Vagina (tissue), 2 donors: ENCODE results near the gene HERC2. TPM values are rescaled to one million over a fixed set of nuclear protein-coding genes. Genes with fewer than 3 reads are reported as not detected.

Experiments used
- DNase-seq, 2 donors: peaks; one replicate each; pipeline ENCODE4 v3.0.0-alpha.2; 2017; ENCODE audit errors: extremely low spot score in 2 of 2
- H3K27ac ChIP-seq: fragments of 200-600 bp; sonication (generic); one replicate; pipeline ENCODE4 v1.5.1; 2019
- H3K27me3 ChIP-seq: fragments of 200-600 bp; sonication (generic); one replicate; pipeline ENCODE4 v1.5.1; 2019
- H3K36me3 ChIP-seq, 2 donors: fragments of 200-600 bp; sonication (generic); one replicate each; pipeline ENCODE4 v1.5.1; 2017 to 2019
- H3K4me1 ChIP-seq: fragments of 200-600 bp; sonication (generic); one replicate; pipeline ENCODE4 v1.5.1; 2019
- H3K4me3 ChIP-seq, 2 donors: fragments of 200-600 bp; sonication (generic); 1 replicate in 1 of 2; 2 replicates in 1 of 2; pipeline ENCODE4 v1.5.1; 2016 to 2019
- H3K9me3 ChIP-seq: fragments of 200-600 bp; sonication (generic); one replicate; pipeline ENCODE4 v1.5.1; 2019
- POLR2A ChIP-seq, 2 donors: fragments of 450-650 bp; IDR thresholded peaks; one replicate each; pipeline ENCODE4 v1.6.1; 2017; ENCODE audit warnings: antibody characterized with exemption in 2 of 2, mild to moderate bottlenecking in 2 of 2, moderate library complexity in 2 of 2
- POLR2AphosphoS5 ChIP-seq, 2 donors: sonication (generic); formaldehyde crosslinking; IDR thresholded peaks; one replicate each; pipeline ENCODE4 v1.9.0; 2017; ENCODE audit warnings: antibody characterized with exemption in 2 of 2, mild to moderate bottlenecking in 2 of 2, low read depth in 1 of 2; ENCODE audit not compliant: insufficient read depth in 1 of 2
- intact Hi-C: fragments of 100-400 bp; cut with DNase I; formaldehyde crosslinking; loops from one replicate; pipeline ENCODE4 v1.15.1; 2023
- total RNA-seq: library from RNA; depleted of rRNA; stranded (reverse); fragments of >200 nt; gene quantifications from one replicate; pipeline ENCODE4 v1.2.3, GENCODE V29; 2016
- TF ChIP-seq, protein P1 (sequence below), 3 experiments: fragments of 450-650 bp in 2 of 3; fragments of 200-600 bp in 1 of 3; sonication (generic) in 1 of 3; IDR thresholded peaks; one replicate each; pipeline ENCODE4 v1.5.1; 2017 to 2019; ENCODE audit warnings: antibody characterized with exemption in 3 of 3, mild to moderate bottlenecking in 2 of 3, moderate library complexity in 2 of 3

The HERC2 gene
- total RNA-seq, 1 donor from 2014 or later: 45.2 TPM

DNA sequence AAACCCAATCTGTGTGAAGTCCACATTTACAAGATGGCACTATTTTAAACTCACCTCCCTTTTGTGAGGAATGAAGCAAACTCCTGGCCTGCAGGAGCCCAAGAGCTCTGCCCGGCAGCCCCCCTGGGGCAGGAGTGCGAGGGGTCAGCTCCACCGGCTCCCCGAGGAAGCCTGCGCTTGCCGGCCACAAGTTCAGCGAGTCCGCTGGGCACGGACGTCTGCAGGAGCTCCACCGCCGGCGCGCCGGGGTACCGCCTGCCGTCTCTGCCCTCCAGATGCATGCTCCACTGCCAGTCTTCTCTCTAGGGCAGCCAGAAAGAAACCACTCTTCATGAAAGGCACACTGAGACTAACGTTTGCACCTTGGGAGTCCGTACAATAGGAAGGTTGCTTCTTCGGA is 240.4 kb downstream of the HERC2 start:
- H3K9me3 ChIP-seq: no peaks in the 10 kb centered on the region
- no peak for DNase-seq
- intact Hi-C loops: no loop called here

DNA sequence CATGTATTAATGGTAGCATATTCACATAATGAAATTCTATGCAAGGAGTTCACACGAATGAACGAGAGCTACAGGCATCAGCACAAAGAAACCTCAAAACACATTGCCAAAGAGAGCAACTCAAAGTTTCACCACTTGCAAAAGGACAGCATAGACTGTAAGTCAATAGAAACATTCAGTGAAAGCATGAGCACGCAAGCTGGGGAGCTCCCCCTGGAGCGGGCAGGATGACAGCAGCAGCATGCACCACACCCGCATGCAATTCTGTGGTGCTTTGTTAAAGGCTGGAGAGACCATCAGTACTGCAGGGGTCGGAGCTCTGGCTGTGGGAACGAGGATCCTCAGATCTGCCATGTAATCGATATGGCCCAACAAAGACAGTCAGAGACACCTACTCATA is 241.6 kb downstream of the HERC2 start:
- DNase-seq: no peak
- Histone ChIP-seq H3K27me3 (no peaks in the 10 kb centered on the region), H3K9me3 (no peaks in the 10 kb centered on the region), H3K36me3 (no peaks in the 10 kb centered on the region), H3K4me1 (no peaks in the 10 kb centered on the region), H3K4me3 (no peak overlapping the region), H3K27ac (no peak overlapping the region)
- intact Hi-C loops: no loop called here
- no peak for TF ChIP-seq POLR2A (IDR thresholded peaks at IDR 0.05)
- no peak for TF ChIP-seq POLR2AphosphoS5 (IDR thresholded peaks at IDR 0.05; ENCODE audit: insufficient read depth in 1 of 2, low read depth in 1 of 2)
- TF ChIP-seq, protein P1, sequence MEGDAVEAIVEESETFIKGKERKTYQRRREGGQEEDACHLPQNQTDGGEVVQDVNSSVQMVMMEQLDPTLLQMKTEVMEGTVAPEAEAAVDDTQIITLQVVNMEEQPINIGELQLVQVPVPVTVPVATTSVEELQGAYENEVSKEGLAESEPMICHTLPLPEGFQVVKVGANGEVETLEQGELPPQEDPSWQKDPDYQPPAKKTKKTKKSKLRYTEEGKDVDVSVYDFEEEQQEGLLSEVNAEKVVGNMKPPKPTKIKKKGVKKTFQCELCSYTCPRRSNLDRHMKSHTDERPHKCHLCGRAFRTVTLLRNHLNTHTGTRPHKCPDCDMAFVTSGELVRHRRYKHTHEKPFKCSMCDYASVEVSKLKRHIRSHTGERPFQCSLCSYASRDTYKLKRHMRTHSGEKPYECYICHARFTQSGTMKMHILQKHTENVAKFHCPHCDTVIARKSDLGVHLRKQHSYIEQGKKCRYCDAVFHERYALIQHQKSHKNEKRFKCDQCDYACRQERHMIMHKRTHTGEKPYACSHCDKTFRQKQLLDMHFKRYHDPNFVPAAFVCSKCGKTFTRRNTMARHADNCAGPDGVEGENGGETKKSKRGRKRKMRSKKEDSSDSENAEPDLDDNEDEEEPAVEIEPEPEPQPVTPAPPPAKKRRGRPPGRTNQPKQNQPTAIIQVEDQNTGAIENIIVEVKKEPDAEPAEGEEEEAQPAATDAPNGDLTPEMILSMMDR (IDR thresholded peaks at IDR 0.05): no peak

More for the DNA sequence above, 240.4 kb downstream of the HERC2 start:
- Histone ChIP-seq H3K27ac (no peak overlapping the region), H3K27me3 (no peaks in the 10 kb centered on the region), H3K4me3 (no peak overlapping the region), H3K4me1 (no peaks in the 10 kb centered on the region), H3K36me3 (no peaks in the 10 kb centered on the region)
- TF ChIP-seq POLR2A (IDR thresholded peaks at IDR 0.05) (no peak), POLR2AphosphoS5 (IDR thresholded peaks at IDR 0.05; ENCODE audit: insufficient read depth in 1 of 2, low read depth in 1 of 2) (no peak)
- TF ChIP-seq, protein P1 (IDR thresholded peaks at IDR 0.05): no peak

DNA sequence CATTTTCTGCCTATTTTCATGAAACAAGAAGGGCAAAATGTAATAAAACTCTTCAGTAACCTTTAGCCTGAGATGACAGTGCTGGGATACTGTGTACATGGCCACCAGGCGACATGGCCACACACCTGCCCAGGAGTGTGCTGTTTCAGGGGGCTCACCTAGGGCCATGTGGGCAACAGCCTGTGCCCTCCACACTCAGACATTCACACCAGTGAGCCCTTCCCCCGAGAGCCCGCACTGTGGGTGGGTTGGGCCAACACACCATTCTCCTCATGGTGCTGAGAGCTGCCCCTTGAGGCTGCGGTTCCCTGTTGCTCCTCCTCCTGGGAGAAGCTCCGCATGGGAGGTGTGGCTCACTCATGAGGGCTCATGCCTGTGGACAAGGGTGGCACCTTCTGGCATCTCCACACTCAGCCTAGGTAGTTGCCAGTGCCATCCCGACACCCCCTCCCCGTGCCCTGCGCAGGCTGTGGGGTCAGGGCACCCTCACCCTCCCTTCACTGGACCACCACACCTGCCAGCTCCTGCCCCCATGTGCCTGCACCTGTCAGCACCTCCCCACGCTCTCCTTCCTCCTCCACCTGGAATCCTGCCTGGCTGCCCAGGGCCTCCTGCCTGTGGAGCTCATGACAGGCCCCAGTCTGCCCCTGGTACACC is 242.5 kb downstream of the HERC2 start:
- DNase-seq: no peak

DNA sequence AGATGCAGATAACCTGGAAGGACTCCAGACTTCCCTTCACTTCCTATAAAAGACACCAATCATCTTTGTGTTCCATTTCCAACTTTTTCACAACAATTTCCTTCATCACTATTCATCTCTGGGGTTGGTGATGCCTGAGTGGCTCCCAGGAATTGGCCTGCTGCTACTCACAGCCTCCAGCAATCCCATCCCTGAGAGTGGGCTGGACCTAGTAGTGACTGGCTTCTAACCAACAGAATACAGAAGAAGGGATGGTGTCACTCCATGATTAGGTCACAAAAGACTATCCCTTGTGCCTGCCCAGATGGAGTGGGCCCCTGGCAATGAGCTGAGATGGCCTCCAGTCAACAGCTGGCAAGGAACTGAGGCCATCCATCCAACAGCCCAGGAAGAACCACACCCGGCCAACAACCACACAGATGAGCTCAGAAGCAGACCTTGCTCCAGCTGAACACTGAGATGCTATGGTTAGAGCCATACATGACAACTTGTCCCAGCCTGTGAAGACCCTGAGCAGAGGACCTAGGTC is 243.7 kb downstream of the HERC2 start:
- Histone ChIP-seq H3K4me1 (no peaks in the 10 kb centered on the region), H3K4me3 (no peak overlapping the region), H3K27ac (no peak overlapping the region), H3K27me3 (no peaks in the 10 kb centered on the region), H3K36me3 (no peaks in the 10 kb centered on the region), H3K9me3 (no peaks in the 10 kb centered on the region)
- intact Hi-C loops: no loop called here
- no peak for TF ChIP-seq POLR2A (IDR thresholded peaks at IDR 0.05)
- no peak for TF ChIP-seq POLR2AphosphoS5 (IDR thresholded peaks at IDR 0.05; ENCODE audit: insufficient read depth in 1 of 2, low read depth in 1 of 2)
- TF ChIP-seq, protein P1 (IDR thresholded peaks at IDR 0.05): no peak
- DNase-seq: no peak

More for the DNA sequence above, 242.5 kb downstream of the HERC2 start:
- no peak overlapping the region for H3K27ac ChIP-seq
- intact Hi-C loops: no loop called here
- no peaks in the 10 kb centered on the region for H3K9me3 ChIP-seq
- no peak for TF ChIP-seq POLR2A (IDR thresholded peaks at IDR 0.05)
- TF ChIP-seq POLR2AphosphoS5 (IDR thresholded peaks at IDR 0.05; ENCODE audit: insufficient read depth in 1 of 2, low read depth in 1 of 2): no peak
- TF ChIP-seq, protein P1 (IDR thresholded peaks at IDR 0.05): no peak
- no peaks in the 10 kb centered on the region for H3K36me3 ChIP-seq
- H3K4me3 ChIP-seq: no peak overlapping the region
- H3K27me3 ChIP-seq: no peaks in the 10 kb centered on the region
- H3K4me1 ChIP-seq: no peaks in the 10 kb centered on the region

DNA sequence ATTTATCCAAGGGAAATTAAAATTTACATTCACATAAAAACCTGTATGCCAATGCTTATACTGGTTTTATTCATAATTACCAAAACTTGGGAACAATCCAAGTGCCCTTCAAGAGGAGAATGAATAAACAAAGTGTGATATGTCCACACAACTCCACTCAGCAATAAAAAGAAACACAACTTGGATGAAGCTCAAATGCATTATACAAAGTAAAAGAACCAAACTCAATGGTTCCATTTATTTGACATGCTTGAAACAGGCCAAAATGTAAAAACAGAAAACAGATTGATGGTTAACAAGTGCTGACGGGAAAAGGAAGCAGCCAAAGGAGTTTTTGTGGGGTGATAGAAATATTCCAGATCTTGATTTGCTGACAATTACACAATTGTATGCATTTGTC is 246.4 kb downstream of the HERC2 start:
- intact Hi-C loops: no loop called here
- no peak overlapping the region for H3K27ac ChIP-seq
- H3K27me3 ChIP-seq: no peaks in the 10 kb centered on the region
- no peak for DNase-seq
- H3K4me3 ChIP-seq: no peak overlapping the region
- H3K4me1 ChIP-seq: no peaks in the 10 kb centered on the region
- no peaks in the 10 kb centered on the region for H3K36me3 ChIP-seq
- no peak for TF ChIP-seq POLR2AphosphoS5 (IDR thresholded peaks at IDR 0.05; ENCODE audit: insufficient read depth in 1 of 2, low read depth in 1 of 2)
- no peak for TF ChIP-seq POLR2A (IDR thresholded peaks at IDR 0.05)
- TF ChIP-seq, protein P1 (IDR thresholded peaks at IDR 0.05): no peak
- no peaks in the 10 kb centered on the region for H3K9me3 ChIP-seq
